ENCODE data around the gene FAF1.
"Not testable (repeated sequence)": the region's sequence is repeated elsewhere in the genome, so short reads cannot be mapped to it uniquely, and the experiment has no call there.

Gene FAF1

DNA sequence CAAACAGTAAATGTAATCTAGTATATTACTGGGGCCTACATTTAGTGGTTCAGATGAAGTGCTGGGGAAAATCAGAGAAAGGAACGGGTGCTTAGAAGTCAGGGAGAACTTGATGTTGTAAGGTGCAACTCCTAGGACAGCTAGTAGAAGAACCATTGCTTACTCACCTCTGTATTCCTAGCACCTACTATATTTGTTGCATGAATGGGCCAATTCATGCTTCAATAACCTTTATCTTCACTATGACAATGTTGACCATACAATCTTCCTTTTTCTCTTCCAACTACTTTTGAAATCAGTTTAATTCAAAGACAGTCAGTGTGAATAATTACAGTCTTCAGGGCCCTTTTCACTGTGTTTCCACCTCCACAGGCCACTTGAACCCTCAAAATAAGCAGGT lies 411.8 kb downstream of the FAF1 start:
- no peak for DNase-seq (ENCODE audit: low spot score)

- no peak for DNase-seq (ENCODE audit: low spot score)
These were observed 417.7 kb downstream of the FAF1 start for GRCh38 chr1:50542362-50542761.

DNA sequence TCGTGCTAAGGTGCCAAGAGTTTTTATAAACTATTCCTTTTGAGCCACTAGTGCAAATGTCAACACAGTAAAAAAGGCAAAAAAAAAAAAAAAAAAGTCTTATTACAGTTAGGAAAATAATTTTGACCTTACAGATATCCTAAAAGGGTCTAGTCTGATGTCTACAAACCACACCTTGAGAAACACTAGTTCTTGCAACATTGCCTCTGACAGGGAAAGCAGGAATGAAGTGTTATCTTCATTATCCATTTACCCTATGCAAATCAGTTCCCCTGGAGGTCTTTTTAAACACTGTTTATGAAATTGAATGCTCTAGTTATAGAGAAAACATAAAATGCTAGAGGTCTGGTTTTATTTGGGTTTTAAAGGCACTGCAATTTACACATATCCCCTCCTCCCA lies 421.6 kb downstream of the FAF1 start:
- no peak for DNase-seq (ENCODE audit: low spot score)

- no peak for DNase-seq (ENCODE audit: low spot score)
These were observed 428.5 kb downstream of the FAF1 start for GRCh38 chr1:50531601-50532000.

DNA sequence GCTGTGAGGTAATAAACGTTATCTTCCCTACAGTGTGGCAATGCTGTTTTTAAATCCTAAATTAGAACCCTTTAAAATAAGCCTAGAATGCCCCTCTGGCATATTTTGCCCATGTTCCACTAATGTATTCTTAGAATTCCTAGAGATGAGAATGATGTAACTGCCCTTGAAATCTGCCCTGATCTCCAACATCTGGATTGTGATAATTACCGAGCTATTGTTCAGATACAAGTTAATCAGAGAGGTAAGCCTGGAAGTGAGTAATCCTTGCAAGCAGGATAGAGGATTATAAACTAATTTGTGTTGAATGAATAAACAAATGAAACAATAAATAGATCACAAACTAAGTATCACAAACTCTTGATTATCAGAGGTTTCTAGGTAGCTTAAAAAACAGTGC lies 429.0 kb downstream of the FAF1 start:
- DNase-seq (ENCODE audit: low spot score) = no peak

DNA sequence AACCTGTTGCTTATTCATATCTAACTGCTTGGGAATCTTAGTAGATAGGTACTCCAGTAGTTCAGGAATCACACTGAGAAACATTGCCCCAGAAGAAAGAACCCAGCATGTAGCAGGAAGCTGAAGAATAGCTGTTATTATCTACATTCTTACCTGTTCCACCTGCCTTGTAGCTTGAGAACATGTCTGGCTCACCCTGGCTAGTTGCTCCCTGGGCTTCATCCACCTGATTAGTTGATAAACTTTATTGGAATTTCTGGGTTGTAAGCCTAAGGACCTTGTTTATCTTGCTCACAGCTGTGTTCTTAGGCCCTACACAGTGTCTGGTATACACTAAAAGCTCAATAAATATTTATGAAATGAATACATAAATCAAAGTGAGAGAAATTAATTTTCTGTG lies 430.6 kb downstream of the FAF1 start:
- no peak for DNase-seq (ENCODE audit: low spot score)

- not testable (repeated sequence) for DNase-seq (ENCODE audit: low spot score)
These were observed 432.1 kb downstream of the FAF1 start for GRCh38 chr1:50527987-50528320.

GRCh38 chr1:50527249-50527986 lies 432.6 kb downstream of the FAF1 start:
- DNase-seq (ENCODE audit: low spot score) = no peak

DNA sequence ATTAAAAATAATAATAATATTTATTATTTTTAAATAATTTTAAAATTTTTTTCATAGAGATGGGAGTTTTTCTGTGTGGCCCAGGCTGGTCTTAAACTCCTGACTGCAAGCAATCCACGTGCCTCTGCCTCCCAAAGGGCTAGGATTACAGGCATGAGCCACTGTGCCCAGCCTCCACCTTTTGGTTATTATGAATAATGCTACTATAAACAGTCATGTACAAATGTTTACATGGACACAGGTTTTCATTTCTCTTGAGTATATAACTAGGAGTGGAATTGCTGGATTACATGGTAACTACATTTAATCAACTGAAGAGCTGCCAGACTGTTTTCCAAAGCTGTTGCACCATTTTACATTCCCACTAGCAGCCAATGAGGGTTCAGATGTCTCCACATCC lies 433.6 kb downstream of the FAF1 start:
- no peak for DNase-seq (ENCODE audit: low spot score)

GRCh38 chr1:50523548-50523947 lies 436.5 kb downstream of the FAF1 start:
- DNase-seq (ENCODE audit: low spot score) = no peak

DNA sequence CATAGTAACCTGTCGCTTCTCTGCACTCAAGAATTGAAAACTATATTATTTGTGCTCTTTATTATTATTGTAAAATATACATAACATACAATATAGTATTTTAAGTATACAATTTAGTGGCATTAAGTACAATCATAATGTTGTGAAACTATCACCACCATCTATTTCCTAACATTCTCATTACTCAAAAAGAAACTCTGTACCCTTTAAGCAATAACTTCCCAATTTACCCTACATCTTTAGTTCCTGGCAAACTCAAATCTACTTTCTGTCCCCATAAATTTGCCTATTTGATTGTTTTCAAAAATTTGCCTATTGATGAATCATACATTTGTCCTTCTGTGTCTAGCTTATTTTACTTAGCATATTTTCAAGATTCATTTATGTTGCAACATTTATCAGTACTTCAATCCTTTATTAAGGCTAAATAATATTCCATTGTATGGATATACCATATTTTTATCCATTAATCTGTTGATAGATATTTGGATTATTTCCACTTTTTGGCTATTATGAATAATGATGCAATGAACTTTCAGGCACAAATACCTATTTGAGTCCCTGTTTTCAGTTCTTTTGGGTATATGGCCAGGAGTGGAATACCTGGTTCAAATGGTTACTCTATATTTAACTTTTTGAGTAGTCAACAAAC lies 437.2 kb downstream of the FAF1 start:
- DNase-seq (ENCODE audit: low spot score) = no peak

DNA sequence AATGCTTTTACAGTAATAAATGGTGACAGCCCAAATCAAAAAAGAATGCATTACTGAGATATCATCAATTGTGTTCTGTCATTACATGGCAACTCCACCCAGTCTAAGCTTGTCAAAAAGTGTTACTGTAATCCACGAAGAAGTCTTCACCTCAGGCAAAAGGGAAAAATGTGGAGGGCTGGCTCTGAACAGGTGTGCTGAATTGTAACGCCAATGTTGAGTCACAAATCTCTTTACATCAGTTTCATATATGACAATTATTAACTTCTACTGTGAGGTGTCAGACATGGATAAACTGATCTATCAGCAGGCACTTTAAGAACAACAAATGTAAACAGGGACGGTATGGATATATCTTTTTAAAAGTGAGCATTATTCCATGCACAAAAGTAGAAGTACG lies 438.4 kb downstream of the FAF1 start:
- no peak for DNase-seq (ENCODE audit: low spot score)

GRCh38 chr1:50517488-50517887 lies 442.6 kb downstream of the FAF1 start:
- no peak for DNase-seq (ENCODE audit: low spot score)

- DNase-seq (ENCODE audit: low spot score) = no peak
These were observed 444.0 kb downstream of the FAF1 start for GRCh38 chr1:50516056-50516455.

DNA sequence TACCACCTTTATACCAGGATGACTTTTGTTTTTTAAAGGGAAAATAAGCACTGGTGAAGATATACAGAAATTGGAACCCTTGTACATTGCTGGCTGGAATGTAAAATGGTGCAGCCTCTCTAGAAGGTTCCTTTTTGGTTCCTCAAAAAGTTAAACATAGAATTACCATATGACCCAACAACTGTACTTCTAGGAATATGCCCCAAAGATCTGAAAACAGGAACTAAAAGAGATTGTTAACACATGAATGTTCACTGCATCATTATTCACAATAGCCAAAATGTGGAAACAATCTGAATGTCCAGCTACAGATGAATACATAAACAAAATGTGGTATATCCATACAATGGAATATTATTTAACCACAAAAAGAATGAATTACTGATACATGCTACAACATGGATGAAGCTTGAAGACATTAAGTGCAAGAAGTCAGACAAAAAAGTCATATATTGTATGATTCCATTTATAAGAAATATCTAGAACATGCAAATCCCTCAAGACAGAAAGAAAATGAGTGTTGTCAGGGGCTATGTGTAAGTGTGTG lies 452.0 kb downstream of the FAF1 start:
- DNase-seq (ENCODE audit: low spot score) = no peak

DNA sequence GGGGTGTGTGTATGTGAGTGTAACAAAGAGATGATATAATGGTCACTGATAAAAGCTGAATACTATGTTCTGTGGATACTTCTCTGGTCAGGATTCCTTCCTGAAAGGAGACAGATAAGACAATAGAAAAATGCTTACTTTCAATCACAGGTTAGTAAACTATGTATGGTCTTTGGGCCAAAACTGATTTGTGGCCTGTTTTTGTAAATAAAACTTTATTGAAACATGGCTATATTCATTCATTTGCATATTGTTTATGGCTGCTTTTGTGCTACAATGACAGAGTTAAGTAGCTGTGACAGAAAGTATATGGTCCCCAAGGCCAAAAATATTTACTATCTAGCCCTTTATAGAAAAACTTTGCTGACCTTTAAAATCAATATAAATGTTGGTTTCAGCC lies 454.6 kb downstream of the FAF1 start:
- DNase-seq (ENCODE audit: low spot score) = no peak

- no peak for DNase-seq (ENCODE audit: low spot score)
These were observed 456.6 kb downstream of the FAF1 start for GRCh38 chr1:50503515-50503914.

DNA sequence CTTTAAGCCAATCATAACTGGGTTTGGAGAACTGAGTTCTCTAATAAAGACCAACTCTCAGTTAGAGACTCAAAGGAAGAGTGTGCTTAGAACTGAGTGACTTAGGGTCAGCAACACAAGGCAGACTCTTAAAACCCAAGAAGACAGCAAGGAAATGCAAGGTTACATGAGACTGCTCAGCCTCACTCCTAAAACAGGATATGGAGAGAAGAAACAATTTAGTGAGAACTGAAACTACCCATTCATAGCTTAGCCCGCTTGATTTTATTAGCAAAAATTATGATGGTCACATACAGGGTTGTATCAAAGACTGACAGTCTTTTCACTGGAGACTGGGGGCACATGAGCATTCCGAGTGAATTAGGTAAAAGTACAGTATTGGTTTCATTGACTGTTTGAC lies 457.9 kb downstream of the FAF1 start:
- no peak for DNase-seq (ENCODE audit: low spot score)

DNA sequence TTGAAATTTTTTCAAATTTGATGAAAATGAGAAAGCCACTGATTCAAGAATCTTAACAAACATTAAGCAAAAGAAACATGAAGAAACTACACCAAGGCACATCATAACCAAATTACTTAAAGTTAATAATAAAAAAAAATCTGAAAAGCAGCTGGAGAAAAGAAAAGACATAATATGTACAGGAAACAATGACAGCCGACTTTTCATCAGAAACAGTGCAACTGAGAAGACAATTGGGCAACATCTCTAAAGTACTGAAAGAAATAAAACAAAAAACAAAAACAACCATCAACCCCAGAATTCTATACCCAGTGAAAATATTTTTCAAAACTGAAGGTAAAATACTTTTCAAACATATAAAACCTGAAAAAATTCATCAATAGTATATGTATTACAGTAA lies 463.1 kb downstream of the FAF1 start:
- DNase-seq (ENCODE audit: low spot score) = no peak

GRCh38 chr1:50493710-50494109 lies 466.4 kb downstream of the FAF1 start:
- DNase-seq (ENCODE audit: low spot score) = no peak

DNA sequence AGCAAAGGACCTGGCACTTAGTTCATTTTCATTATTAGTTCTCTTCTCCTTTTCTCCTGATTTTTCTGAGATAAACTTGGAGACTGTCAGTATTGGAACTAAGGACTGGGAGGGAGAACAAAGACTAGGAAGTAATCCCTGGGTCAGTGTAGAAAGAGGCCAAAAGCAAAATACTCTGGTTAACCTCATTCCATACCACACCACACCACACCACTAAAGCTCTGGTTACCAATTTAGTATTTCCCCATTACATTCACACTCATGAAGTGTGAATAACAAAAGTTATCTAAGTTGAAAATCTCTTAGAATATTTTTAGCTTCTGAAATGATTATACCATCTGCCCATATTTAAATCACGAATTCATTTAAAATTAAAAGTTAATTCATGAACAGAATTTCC lies 467.9 kb downstream of the FAF1 start:
- no peak for DNase-seq (ENCODE audit: low spot score)

DNA sequence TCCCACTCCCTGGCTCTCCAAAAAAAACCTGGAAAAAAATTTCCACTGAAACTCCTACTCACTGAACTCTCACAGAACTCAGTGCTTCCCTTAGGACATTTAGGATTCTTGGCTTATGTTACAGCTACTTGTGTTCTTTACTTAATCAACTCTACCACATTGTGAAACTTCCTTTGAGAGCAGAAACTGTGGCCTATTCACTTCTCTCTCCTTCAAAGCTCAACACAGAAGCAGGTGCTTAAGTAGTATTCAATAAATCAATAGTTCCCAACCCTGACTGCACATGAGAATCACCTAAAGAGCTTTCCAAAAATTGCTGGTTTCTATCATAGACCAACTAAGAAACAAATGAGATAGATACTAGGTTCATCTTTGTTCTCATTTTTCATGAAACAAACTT lies 468.9 kb downstream of the FAF1 start:
- no peak for DNase-seq (ENCODE audit: low spot score)

DNA sequence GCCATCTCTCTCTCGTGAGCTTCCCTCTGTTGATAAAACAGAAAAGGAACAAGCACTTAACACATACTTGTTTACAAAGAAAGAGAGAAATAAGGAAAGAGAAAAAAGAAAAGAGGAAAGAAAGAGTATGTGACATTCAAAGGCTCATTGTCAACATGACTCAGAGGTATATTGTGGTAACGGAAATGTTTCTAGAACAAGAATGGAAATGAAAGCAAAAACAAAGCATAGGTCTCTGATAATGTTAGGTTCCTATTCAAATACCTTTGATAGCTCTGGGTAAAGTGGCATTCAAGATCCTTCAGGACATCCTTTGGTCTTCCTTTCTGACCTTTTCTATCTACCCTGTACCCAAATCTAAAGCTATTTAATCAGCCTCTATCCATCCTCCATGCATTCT lies 469.4 kb downstream of the FAF1 start:
- DNase-seq (ENCODE audit: low spot score) = no peak

DNA sequence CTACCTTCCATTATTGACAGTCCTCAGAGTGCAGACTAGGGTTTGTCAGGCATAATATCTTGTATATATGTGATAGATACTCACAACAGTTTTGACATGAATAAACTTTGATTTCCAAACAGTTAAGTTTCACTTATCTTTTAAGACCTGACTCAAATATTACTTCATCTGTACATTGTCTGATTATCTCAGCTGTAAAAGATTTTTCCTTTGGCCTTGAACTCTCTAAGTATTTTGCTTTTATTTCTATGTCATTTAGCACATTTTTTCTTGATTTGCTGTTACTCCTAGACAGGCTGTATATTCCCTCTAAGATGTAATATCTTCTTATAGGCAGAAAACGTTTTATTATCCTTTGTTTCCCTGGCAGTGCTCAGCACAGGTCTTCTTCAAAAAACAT lies 471.2 kb downstream of the FAF1 start:
- no peak for DNase-seq (ENCODE audit: low spot score)

Measured in left forelimb (tissue), 1 donor.